Measurements from ENCODE around the gene PLCG1.
"Not testable (repeated sequence)": the region's sequence is repeated elsewhere in the genome, so short reads cannot be mapped to it uniquely, and the experiment has no call there.

The PLCG1 gene

DNA sequence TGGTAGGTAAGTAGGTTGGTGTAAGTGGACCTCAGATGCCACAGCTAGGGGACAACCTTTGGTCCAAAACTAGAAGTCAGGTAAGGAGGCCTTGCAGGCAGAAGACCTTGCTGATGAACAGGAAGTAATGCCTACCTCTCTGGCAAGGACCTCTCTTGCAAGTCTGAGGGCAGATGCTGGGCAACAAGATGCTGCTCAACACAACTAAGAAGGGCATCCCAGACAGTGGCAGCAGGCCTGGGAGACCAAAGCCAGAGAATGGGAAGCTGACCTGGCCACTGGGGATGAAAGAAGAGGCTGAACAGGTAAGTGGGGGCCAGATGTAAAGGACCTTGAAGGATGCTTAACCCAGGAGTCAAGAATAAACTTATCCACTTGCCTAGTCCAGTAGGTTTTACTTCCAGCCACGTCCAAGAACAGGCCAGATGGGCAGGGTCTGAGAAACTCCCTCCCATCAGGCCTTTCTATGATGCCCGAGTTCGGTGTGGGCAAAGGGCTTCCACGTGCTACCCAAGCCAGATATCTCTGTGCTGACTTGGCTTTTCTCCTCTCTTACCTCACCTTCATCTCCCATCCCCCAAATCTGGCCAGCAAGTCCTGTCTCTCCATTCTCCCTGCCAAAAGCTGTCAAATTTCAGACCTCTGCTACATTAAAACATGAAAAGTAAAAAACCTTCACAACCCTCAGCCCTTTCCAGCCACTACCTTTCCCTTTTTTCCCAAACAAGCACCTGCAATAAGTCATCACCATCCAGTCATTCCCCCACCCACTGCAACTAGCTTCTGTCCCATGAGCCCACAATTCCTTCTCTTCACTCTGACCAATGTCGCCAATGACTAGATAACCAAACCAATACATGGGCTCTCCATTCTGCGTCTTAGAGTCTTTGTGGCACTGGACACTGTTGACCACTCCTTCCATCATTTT, 11.5 kb upstream of the PLCG1 start:
- no peak for DNase-seq

DNA sequence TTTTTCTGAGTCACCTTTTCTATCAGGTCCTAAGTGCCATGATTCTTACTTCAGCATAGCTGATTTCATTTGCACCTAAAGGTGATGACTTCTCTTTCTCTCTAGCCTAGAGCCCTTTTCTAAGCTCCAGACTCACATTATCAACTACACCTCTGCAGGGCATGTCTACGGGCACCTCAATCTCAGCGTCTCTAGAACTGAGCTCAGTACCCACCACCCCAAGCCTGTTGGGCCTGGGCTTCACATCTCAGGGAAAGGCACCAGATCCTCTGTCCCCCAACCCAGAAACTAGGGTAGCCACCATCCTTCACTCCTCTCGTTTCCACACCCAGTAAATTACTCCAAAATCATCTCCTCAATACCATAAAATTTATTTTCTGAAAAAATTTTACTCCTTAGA, 10.6 kb upstream of the PLCG1 start:
- DNase-seq: no peak

DNA sequence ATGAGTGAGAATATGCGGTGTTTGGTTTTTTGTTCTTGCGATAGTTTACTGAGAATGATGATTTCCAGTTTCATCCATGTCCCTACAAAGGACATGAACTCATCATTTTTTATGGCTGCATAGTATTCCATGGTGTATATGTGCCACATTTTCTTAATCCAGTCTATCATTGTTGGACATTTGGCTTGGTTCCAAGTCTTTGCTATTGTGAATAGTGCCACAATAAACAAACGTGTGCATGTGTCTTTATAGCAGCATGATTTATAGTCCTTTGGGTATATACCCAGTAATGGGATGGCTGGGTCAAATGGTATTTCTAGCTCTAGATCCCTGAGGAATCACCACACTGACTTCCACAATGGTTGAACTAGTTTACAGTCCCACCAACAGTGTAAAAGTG, 9.0 kb upstream of the PLCG1 start:
- not testable (repeated sequence) for DNase-seq

DNA sequence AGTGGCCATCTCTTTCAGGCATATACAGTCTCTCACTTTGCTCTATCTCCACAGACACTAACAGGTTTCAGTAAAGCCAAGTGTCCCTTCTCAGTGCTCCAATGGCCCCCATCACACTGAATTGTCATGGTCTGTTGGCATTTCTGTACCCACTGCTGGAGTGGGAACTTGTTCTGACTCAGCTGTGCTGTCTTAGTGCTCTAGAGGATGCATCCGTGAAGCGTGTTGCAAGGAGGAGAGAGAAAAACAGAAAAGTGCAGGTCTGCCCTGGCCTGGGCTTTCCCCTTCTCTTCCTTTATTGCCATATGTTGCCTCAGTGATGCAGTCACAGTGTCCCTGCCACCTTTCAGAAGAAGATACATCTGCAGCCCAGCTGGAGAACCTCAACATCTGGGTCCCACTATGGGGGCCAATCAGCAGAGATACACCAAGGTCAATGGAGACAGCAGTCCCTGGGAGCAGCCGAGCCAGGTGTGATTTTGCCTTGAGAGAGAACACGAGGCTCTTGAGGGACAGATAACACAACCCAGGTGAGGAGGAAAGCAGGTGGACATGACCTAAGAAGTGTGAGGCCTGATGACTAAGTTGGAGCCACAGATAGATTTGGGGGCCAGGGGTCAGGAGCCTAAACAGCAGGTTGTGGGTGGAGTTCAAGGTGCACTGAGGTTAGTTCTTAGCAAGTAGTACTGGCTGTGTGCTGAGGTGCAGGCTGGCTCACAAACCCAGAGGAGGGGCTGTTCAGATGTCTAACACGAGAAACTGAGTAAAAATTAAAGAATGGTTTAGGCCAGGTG, 5.6 kb upstream of the PLCG1 start:
- no peak for DNase-seq

DNA sequence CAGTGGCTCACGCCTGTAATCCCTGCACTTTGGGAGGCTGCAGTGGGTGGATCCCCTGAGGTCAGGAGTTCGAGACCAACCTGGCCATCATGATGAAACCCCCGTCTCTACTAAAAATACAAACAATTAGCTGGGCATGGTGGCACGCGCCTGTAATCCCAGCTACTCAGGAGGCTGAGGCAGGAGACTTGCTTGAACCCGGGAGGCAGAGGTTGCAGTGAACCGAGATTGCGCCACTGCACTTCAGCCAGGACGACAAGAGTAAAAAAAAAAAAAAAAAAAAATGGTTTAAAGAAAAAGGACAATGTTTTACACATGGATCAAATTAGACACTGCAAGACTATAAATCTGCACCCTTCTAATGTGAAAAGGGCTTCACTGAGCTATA, 5.0 kb upstream of the PLCG1 start:
- DNase-seq: not testable (repeated sequence)

DNA sequence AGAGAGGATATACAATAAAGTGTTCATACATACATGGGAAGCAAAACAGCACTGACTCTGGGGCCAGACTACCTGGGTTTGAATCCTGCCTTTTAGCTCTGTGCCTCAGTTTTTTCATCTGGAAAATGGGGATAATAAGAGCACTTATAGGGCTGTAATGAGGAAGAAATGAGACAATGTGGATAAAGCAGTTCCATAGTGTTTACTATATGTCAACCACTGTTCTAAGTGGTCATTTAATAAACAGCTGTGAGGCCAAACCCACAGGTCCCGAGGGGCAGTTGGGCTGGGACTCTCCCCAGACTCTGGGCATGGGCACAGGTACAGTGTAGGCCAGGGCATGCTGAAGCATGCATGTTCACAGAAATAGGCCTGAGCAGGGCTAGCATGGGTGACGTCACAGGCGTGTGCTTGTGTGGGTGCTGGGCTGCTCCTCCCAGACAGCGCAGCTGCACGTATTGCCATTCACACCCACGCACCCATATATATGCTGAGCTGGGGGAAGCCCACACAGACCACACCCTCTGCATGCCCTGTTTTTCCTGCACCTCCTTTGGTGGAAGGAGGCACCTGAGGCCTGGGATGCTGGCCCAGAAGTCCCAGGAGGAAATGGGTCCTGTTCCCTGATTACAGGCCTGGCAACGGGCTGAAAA, 3.5 kb upstream of the PLCG1 start:
- DNase-seq: no peak

DNA sequence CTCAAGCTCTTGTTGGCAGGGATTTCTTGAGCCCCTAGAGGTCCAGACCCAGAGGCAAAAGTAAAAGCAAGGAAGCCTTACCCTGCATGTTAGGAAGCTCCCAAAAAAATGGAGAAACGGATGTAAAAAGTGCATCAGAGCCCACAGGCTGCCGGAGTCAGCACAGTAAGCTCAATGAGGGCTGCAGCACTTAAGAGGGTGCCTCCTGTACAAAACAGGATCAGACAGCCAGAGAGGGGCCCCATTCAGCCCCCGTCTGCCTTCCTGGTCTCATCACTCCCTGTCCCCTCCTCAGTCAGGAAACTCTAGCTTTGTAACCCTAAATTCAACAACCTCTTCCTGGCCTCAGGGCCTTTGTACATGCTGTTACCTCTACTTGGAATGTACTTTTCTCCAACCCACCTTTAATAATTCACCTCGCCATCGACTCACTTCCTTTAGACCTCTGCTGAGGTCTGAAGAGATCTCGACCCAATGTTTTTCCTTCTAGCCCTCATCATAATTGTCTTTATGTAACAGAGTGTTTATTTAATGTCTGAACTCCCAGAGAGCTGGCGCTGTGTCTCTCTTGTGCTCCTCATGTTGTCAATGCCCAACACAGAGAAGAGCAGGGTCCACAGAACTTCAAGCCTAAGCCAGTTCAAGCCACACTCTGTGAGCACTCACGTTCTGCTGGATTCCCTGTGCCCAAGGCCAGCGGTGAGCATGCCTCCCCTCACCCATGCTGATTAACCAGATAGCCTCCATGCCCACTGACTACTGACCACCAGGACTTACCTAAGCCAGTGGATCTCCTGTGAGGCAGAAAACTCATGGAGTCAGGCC, 2.8 kb upstream of the PLCG1 start:
- no peak for DNase-seq

DNA sequence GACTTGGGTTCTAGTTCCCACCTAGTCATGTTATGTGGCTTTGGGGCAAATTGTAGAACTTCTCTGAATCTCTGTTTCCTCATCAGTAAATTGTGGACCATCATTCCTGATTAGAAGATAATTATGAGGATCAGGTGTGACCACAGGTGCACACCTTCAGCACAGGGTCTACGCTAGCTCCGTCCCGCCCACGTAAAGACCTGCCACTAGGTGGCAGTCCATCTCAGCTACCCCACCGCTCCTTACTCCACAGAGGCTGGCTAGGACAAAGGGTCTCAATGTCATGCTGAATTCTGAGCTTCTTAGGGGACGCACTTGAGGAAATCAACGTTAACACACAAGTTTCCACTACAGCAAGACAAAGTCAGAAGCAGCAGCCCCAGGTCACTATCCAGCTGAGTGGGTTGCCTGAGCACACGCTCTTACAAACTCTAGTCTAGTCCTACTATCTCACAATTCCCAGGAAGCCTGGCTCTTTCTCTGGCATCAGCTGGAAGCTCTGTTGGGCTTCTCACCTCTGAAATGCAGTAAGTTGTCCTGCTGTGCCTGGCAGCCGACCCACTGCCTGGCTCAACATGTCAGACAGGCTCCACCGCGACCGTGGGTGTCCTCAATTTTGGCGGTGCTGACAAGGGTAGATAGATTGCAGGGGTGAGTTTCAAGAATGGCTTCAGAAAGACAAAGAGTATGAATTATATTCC, 2.0 kb upstream of the PLCG1 start:
- no peak for DNase-seq

DNA sequence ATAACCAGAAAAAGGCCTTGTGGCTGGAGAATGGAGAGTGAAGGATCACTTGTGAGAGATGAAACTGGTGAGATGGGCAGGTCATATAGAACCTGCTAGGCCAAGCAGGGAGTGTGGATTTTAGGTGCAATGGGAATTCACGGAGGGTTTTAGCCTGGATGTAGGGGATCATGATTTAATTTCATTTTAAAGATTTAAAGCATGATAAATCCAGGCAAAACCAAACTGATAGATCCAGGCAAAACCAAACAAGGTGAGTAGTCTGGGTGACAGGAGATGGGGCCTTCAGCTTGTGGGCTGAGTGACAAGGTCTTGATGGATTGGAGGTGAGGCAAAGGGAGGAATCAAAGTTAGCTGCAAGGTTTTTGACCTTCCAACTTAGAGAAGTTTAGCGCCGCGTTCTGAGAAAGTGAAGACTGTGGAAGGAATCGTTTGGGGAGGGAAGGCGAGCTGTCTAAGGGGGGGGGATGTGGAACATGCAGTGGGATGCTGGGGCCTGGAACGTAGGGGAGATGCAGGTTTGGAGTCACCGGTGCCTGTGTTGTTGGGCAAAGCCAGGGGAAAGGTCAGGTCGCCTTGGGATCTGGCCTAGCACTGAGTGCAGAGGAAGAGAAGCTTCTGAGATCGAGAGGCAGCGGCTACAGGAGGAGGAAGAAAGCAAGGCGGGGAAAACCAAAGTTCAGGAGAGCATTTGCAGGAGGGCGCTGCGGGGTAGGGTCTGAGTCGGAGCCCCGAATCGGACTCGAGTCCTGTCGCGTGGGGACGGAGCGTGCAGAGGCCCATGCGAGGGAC, 1.3 kb upstream of the PLCG1 start:
- peak; percentile 42 for DNase-seq

DNA sequence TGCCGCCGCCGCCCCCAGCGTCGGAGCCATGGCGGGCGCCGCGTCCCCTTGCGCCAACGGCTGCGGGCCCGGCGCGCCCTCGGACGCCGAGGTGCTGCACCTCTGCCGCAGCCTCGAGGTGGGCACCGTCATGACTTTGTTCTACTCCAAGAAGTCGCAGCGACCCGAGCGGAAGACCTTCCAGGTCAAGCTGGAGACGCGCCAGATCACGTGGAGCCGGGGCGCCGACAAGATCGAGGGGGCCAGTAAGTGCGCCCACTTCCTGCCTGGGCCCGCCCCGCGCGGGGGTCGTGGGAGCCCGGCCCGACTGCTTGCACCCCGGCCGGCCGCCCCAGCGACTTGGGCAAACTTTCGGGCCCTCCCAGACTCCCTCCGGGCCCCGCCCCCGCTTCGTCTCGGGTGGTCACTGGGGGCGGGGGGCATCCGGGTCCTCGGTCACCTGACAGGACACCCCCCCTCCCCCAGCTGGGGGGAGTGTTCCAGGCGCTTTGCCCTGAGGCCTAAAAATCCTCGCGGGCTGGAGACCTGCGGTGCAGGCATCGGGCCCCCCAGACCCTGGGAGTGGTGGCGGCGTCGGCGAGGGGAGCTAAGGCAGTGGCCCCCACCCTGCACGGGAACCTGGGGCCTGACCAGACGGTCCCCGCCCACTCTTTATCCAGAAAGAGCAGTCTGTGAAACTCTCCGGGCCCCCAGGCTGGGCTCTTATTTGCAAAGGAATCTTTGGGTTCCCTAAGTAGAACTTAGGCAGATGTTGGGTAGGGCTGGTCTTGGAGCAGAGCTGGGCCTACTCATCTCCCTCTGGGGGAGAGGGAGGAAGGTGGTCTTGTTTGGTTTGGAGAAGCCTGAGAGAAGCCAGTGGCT, 501 bp downstream of the PLCG1 start:
- peak; percentile 27 for DNase-seq

DNA sequence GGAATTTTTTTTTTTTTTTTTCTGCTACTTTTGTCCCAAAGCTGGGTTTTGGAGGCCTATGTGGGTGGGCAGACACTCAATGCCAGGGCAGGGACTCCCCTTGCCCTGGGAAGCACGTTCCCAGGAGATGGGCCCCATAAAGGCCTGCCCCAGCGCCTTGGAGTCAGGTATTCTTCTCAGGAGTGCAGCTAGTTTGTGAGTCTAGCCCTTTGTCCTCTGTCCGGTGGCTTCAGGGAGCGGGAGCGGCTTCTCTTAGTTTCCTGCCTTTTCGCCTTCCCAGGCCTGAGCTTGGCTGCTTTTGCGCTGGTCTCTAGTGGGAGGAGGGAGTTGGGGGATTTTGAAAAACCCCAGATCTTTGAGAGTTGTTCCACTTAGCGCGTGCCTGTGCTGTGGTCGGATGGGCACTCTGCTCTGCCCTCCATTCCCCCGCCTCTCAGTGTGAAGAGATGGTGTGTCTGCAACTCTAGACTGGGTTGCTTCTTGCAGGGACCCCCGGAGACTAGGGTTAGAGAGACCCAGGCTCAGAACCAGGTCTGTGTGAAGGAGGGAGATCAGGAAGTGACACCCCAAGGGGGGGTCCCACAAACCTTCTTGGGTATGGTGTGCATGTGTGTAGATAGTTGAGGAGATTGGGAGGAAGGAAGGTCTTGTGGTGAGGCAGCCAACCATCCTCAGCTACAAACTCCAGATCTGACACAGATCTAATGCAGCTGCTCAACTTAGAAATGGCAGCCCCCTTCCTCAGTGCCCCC, 1.3 kb downstream of the PLCG1 start:
- no peak for DNase-seq

DNA sequence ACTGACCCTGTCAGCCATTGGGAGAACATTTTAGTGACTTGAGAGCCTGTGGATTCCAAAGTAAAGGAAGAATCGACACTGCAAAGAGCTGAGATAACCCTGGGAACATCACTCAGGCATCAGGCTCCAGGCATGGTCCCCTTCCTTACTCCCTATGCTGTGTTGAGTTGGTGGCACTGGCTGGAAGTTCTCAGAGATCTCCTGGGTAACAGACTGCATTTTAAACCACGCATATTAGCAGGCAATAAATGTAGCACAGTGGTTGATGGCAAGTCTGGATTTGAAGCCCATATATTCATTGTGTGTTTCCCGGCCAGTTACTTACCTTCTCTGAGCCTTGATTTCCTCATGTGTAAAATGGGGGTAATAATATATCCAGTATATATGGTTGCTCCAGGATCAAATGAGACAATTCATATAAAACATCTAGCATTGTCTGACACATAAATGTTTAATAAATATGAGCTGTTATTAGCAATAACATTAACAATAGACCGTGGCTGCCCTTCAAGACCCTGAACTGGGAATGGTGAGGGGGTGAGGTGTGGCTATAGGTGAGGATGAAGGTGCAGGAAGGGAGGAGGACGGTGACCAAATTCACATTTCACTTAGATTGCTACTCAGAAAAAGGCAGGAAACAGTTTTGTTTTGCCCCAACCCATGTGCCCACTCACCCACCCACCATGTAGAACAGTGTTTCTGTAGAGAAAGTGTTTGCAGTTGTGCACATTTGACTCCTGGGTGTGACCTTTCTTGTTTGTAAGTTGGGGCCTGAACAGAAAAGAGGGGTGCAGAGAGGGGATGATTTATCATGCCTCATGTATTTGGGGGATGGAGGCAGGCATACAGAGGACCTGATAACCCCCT, 2.1 kb downstream of the PLCG1 start:
- no peak for DNase-seq

DNA sequence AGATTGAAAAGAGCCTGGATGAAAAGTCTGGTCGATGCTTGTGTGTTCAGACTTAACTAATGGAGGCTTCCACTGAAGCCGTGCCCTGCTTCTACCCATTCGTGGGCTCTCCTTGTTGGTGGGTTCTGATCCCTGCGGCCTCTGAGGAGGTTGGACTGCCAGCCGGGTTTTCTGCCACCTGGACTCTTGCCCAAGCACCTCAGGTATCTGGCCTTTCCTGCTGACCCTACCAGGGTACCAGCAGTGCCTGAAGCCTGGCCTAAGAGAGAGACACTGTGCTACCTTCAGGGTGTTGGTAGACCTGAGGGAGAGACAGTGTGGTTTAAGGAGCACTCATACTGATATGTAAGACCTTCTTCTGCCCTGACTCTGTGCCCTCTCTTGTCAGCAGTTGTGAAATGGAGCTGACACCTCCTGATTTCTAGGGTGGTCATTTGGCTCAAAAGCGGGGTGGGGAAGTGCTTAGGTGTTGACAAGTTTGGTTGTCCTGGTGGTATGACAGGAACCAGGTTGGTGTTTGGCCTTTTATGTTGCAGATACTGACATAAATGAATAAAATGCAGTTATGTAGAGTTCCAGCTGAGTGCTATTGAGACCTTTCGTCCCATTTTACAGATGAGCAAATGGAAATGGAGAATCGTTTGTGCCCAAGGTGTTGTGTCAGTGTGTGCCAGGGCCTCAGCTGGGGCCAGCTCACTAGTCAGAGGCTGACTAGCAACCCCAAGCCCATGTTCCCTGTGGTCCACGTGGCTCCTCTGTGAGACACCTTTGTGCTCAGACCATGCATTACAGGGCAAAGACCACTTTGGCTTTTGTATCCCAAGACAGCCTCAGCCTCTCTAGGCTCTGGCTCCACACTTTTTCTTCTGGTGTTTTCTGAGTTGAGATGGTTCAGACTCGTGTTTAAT, 3.1 kb downstream of the PLCG1 start:
- no peak for DNase-seq

DNA sequence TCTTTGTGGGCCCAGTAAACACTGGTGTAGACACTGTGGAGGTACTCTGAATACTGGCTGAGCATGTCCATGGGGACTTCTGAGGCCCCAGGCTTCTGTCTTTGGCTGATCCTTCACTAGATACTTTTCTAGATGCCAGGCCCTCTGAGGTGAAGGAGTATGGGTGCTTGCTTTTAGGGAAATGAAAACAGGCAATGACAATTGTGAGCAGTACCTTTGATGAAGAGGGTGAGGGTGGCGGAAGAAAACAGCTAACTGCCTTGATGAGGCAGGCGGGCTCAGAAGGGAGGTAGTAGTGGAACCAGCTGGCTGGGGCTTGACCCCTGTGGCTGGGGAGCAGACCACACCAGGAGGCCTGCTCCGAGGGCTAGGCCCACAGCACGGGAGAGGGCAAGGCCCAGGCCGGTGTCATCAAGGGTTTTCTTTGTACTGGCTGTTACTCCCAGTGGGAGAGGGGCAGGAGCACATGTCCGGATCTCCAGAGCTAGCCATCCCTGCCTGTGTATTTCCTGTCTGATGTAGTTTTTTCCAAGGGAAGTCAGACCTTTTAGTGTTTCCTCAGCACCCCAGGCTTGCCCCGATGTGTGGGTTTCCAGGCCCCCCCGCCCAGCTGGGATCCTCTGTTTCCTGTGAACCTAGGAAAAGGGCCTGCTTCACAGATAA, 3.9 kb downstream of the PLCG1 start:
- no peak for DNase-seq

DNA sequence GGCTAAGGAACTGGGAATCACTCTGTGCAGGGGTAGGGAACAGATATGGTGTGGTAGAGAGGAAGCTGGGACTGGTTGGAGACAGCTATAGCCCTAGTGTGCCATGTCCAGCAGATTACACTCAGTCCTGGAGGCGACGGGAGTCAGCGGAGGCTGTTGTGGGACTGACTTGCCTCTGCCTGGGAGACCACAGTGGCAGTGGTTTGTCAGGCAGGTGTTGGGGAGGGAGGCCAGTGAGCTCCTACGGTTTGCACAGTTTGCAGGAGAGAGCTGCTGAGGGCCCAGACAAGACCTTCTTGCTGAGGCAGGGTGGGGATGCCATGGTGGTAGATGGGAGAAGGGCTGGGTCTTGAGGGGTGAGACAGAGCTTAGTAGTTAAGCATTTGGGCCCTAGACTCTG, 4.9 kb downstream of the PLCG1 start:
- no peak for DNase-seq

DNA sequence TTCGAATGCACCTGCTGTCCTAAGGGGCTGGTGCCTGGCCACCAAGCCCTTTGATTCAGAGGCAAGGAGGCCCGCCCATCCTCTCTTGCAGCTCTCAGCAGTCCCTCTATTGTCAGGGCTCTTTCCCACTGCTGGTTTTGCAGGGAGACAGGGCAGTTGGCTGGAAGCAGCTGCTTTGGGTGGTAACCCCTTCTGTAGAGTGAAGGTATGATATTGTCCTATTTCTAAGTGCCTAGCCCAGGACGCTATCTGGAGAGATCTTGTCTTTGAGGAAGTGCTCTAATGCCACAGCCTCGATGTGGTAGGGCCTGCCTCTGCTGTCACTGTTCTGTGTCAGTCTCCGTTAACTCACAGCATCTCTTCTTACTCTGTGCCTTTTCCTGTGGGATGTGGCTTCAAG, 5.6 kb downstream of the PLCG1 start:
- DNase-seq: no peak

DNA sequence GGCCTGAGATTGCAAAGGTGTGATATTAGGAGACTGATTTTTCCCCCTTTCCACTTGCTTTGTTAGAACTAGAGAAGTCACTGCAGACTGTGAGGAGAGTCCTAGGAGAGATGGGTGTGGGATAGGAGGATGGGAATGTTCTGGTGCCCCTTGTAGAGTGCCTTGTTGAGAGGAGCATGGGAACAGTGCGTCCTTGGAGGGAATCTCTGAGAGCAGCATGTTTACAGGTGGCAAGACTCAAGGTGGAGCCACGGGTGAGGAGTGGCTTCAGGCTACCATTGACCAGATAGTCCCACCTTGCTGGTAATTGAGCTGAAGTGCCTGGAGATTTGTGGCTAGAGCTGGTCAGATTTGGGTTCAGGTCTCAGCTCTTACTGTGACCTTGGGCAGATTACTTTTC, 6.0 kb downstream of the PLCG1 start:
- no peak for DNase-seq
